Astrocyte of the hippocampus (primary cell): Measurements from ENCODE around the gene BFSP2.
"Not testable (repeated sequence)": the region's sequence is repeated elsewhere in the genome, so short reads cannot be mapped to it uniquely, and the experiment has no call there.

ENCODE experiments used
- DNase-seq: peaks from one replicate; pipeline ENCODE4 v3.0.0; 2011; ENCODE audit warnings: low read depth, low spot score

Gene BFSP2

GRCh38 chr3:133478624-133479023 is 78.8 kb downstream of the BFSP2 start:
- DNase-seq = no peak

- DNase-seq = no peak
Measured at GRCh38 chr3:133479401-133479800, 79.5 kb downstream of the BFSP2 start.

GRCh38 chr3:133479895-133480669 is 80.2 kb downstream of the BFSP2 start:
- DNase-seq = no peak

- not testable (repeated sequence) for DNase-seq
Measured at GRCh38 chr3:133482474-133482873, 82.6 kb downstream of the BFSP2 start.

- no peak for DNase-seq
Measured at GRCh38 chr3:133486658-133487057, 86.8 kb downstream of the BFSP2 start.

- DNase-seq = no peak
Measured at GRCh38 chr3:133487204-133487603, 87.3 kb downstream of the BFSP2 start.

- no peak for DNase-seq
Measured at GRCh38 chr3:133487920-133488540, 88.2 kb downstream of the BFSP2 start.

GRCh38 chr3:133488785-133489367 is 89.0 kb downstream of the BFSP2 start:
- DNase-seq = peak; percentile 42

GRCh38 chr3:133489466-133490085 is 89.7 kb downstream of the BFSP2 start:
- no peak for DNase-seq

GRCh38 chr3:133490468-133491351 is 90.9 kb downstream of the BFSP2 start:
- DNase-seq = no peak

GRCh38 chr3:133491481-133492059 is 91.7 kb downstream of the BFSP2 start:
- DNase-seq = no peak

- no peak for DNase-seq
Measured at GRCh38 chr3:133492159-133492741, 92.4 kb downstream of the BFSP2 start.

GRCh38 chr3:133494469-133494868 is 94.6 kb downstream of the BFSP2 start:
- DNase-seq = peak; percentile 13

- DNase-seq = not testable (repeated sequence)
Measured at GRCh38 chr3:133502542-133502941, 102.7 kb downstream of the BFSP2 start.

GRCh38 chr3:133503409-133503808 is 103.6 kb downstream of the BFSP2 start:
- DNase-seq = no peak

GRCh38 chr3:133504736-133505135 is 104.9 kb downstream of the BFSP2 start:
- no peak for DNase-seq

- DNase-seq = no peak
Measured at GRCh38 chr3:133505813-133506212, 106.0 kb downstream of the BFSP2 start.

- DNase-seq = no peak
Measured at GRCh38 chr3:133506215-133506901, 106.5 kb downstream of the BFSP2 start.

GRCh38 chr3:133509488-133509887 is 109.6 kb downstream of the BFSP2 start:
- no peak for DNase-seq
